Measurements from ENCODE around the gene ANKFN1. TPM values are rescaled to one million over a fixed set of nuclear protein-coding genes. Genes with fewer than 3 reads are reported as not detected.

Gene ANKFN1
- total RNA-seq, 1 donor from 2014 or later: 1.6 TPM

DNA sequence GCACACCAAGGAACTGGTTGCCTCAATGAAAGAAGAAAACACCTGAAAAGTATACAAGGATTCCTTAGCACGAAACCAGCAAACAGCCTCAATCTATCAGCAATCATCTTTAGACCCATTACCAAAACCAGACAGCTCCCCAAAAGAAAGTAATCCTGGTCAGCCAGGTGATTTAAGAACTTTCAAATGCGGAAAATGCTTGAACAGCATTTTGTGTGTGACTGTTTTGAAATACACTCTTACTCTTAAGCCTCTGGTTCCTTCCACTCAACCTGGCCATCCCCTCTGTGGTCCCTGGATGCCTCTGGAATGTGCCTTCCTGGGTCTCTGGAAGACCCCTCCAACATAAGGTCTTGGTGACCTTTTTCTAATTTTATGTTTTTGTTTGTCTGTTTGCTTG lies 369.8 kb downstream of the ANKFN1 start:
- no peaks in the 10 kb centered on the region for H3K9me3 ChIP-seq (ENCODE audit: control insufficient read depth in 3 of 3, low read length in 3 of 3)
- H3K36me3 ChIP-seq (ENCODE audit: control insufficient read depth in 3 of 3, insufficient read depth in 3 of 3, low read length in 3 of 3): no peaks in the 10 kb centered on the region
- peaks cover 0 to 6% (median 5%) of the 10 kb centered on the region in 3 donors for H3K4me1 ChIP-seq (ENCODE audit: control insufficient read depth in 3 of 3, insufficient read depth in 3 of 3, low read length in 3 of 3)
- H3K27me3 ChIP-seq (ENCODE audit: control insufficient read depth in 3 of 3, insufficient read depth in 3 of 3, low read length in 3 of 3): no peaks in the 10 kb centered on the region
- H3K27ac ChIP-seq (ENCODE audit: low read depth, low read length): no peak overlapping the region
- no peak overlapping the region for H3K4me3 ChIP-seq (ENCODE audit: low read length in 3 of 3)
- no peak overlapping the region for H3K9ac ChIP-seq (ENCODE audit: low read depth in 1 of 3, low read length in 3 of 3)

DNA sequence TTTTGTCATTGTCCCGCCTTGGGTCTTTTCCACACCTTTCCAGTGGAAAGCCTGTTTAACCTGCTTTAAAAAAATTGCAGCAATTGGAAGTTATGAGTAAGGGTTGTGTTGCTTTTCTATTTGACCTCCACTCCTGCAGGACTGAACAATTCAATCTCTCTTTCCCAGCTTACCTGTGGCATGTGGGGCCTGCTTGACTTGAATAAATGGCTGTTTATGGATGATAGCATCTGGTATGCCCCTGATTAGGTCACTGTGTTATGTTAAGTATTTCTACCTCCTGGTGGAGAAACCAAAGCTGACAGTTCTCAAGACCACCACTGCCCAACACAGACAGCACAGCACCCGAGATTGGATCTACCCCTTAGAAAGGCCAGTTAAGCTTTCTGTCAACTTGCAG lies 375.4 kb downstream of the ANKFN1 start:
- H3K9me3 ChIP-seq (ENCODE audit: control insufficient read depth in 3 of 3, low read length in 3 of 3): no peaks in the 10 kb centered on the region
- peaks cover 0 to 3% (median 0%) of the 10 kb centered on the region in 3 donors for H3K27me3 ChIP-seq (ENCODE audit: control insufficient read depth in 3 of 3, insufficient read depth in 3 of 3, low read length in 3 of 3)
- no peaks in the 10 kb centered on the region for H3K36me3 ChIP-seq (ENCODE audit: control insufficient read depth in 3 of 3, insufficient read depth in 3 of 3, low read length in 3 of 3)
- no peaks in the 10 kb centered on the region for H3K4me1 ChIP-seq (ENCODE audit: control insufficient read depth in 3 of 3, insufficient read depth in 3 of 3, low read length in 3 of 3)
- no peak overlapping the region for H3K9ac ChIP-seq (ENCODE audit: low read depth in 1 of 3, low read length in 3 of 3)
- no peak overlapping the region for H3K27ac ChIP-seq (ENCODE audit: low read depth, low read length)
- H3K4me3 ChIP-seq (ENCODE audit: low read length in 3 of 3): no peak overlapping the region

DNA sequence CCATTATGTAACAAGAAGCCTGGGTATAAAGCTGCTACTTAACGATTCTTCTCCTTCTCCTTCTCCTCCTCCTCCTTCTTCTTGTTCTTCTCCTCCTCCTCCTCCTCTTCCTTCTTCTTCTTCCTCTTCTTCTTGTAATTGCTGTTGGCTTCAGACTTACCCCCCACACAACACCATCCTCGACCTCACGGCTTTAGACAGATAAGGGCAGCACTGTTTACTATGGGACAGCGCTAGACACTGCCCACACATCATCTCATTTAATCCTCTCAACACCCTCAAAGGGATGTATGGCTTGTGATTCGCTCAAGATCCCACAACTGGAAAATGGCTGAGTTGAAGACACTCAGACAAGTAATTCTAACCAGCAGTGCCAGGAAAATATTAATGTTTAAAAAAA lies 379.7 kb downstream of the ANKFN1 start:
- Histone ChIP-seq H3K27ac (ENCODE audit: low read depth, low read length) (no peak overlapping the region), H3K9me3 (ENCODE audit: control insufficient read depth in 3 of 3, low read length in 3 of 3) (no peaks in the 10 kb centered on the region), H3K4me1 (ENCODE audit: control insufficient read depth in 3 of 3, insufficient read depth in 3 of 3, low read length in 3 of 3) (no peaks in the 10 kb centered on the region), H3K9ac (ENCODE audit: low read depth in 1 of 3, low read length in 3 of 3) (no peak overlapping the region), H3K4me3 (ENCODE audit: low read length in 3 of 3) (no peak overlapping the region), H3K27me3 (ENCODE audit: control insufficient read depth in 3 of 3, insufficient read depth in 3 of 3, low read length in 3 of 3) (peaks cover 0 to 3% (median 0%) of the 10 kb centered on the region in 3 donors), H3K36me3 (ENCODE audit: control insufficient read depth in 3 of 3, insufficient read depth in 3 of 3, low read length in 3 of 3) (no peaks in the 10 kb centered on the region)

DNA sequence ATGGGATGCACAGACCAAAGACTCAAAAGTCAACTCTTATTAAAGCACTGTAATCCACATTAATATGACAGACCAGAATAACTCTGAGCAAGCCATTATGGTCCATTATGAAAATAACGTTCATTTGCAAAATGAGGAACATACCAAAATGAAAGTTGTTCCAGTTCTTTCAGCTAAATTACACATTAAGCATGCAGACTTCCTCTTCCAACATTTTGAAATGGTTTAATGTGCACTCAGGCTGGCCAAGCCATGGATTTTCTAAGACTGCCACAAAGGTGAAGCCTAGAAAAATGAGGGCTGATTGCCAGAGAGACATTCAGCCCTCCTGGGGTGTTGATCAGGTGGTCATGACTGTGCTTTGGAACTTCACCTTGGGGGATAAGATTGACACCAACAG lies 383.5 kb downstream of the ANKFN1 start:
- no peaks in the 10 kb centered on the region for H3K36me3 ChIP-seq (ENCODE audit: control insufficient read depth in 3 of 3, insufficient read depth in 3 of 3, low read length in 3 of 3)
- no peaks in the 10 kb centered on the region for H3K4me1 ChIP-seq (ENCODE audit: control insufficient read depth in 3 of 3, insufficient read depth in 3 of 3, low read length in 3 of 3)
- peaks cover 0 to 3% (median 0%) of the 10 kb centered on the region in 3 donors for H3K27me3 ChIP-seq (ENCODE audit: control insufficient read depth in 3 of 3, insufficient read depth in 3 of 3, low read length in 3 of 3)
- no peaks in the 10 kb centered on the region for H3K9me3 ChIP-seq (ENCODE audit: control insufficient read depth in 3 of 3, low read length in 3 of 3)
- no peak overlapping the region for H3K9ac ChIP-seq (ENCODE audit: low read depth in 1 of 3, low read length in 3 of 3)
- H3K4me3 ChIP-seq (ENCODE audit: low read length in 3 of 3): no peak overlapping the region
- no peak overlapping the region for H3K27ac ChIP-seq (ENCODE audit: low read depth, low read length)

DNA sequence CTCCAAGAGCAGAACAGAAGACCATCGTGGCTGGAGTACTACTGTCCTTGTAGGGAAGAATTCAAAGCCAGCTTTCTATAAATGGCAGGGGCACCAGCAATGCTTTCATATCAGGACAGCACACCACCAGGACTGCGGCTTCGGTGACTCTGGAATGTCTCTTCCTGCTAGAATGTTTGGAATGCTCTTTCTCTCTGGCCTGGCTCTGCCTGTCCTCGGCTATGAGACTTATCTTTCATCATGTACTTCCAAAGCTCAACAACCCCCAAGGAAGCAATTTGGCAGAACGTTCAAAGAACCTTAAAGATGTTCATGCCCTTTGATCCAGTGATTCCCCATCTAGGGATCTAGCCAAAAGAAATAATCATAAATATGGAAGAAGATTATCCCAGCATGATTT lies 387.6 kb downstream of the ANKFN1 start:
- H3K4me1 ChIP-seq (ENCODE audit: control insufficient read depth in 3 of 3, insufficient read depth in 3 of 3, low read length in 3 of 3): peaks cover 0 to 2% (median 0%) of the 10 kb centered on the region in 3 donors
- no peaks in the 10 kb centered on the region for H3K9me3 ChIP-seq (ENCODE audit: control insufficient read depth in 3 of 3, low read length in 3 of 3)
- H3K9ac ChIP-seq (ENCODE audit: low read depth in 1 of 3, low read length in 3 of 3): no peak overlapping the region
- no peak overlapping the region for H3K4me3 ChIP-seq (ENCODE audit: low read length in 3 of 3)
- no peaks in the 10 kb centered on the region for H3K36me3 ChIP-seq (ENCODE audit: control insufficient read depth in 3 of 3, insufficient read depth in 3 of 3, low read length in 3 of 3)
- H3K27me3 ChIP-seq (ENCODE audit: control insufficient read depth in 3 of 3, insufficient read depth in 3 of 3, low read length in 3 of 3): no peaks in the 10 kb centered on the region
- H3K27ac ChIP-seq (ENCODE audit: low read depth, low read length): no peak overlapping the region

DNA sequence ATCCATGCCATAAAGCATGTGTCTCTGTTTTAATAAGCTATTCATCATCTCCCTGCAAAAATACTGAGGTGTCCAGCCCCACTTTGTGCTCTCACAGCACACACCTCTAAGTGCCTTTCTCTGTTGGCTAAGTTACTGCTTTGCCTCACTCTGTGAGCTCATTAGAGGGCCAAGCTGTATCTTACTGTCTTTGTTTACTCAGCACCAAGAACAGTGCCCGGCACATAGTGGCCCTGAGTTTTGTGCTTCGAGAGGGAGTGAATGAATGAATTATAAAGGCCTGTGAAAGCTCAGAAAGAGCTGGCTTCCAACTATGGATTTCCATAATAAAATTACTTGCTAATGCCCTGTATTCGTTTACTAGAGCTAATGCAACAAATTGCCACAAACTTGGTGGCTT lies 390.0 kb downstream of the ANKFN1 start:
- H3K36me3 ChIP-seq (ENCODE audit: control insufficient read depth in 3 of 3, insufficient read depth in 3 of 3, low read length in 3 of 3): no peaks in the 10 kb centered on the region
- H3K4me3 ChIP-seq (ENCODE audit: low read length in 3 of 3): no peak overlapping the region
- no peaks in the 10 kb centered on the region for H3K9me3 ChIP-seq (ENCODE audit: control insufficient read depth in 3 of 3, low read length in 3 of 3)
- H3K9ac ChIP-seq (ENCODE audit: low read depth in 1 of 3, low read length in 3 of 3): no peak overlapping the region
- H3K4me1 ChIP-seq (ENCODE audit: control insufficient read depth in 3 of 3, insufficient read depth in 3 of 3, low read length in 3 of 3): peaks cover 0 to 2% (median 0%) of the 10 kb centered on the region in 3 donors
- H3K27me3 ChIP-seq (ENCODE audit: control insufficient read depth in 3 of 3, insufficient read depth in 3 of 3, low read length in 3 of 3): no peaks in the 10 kb centered on the region
- H3K27ac ChIP-seq (ENCODE audit: low read depth, low read length): no peak overlapping the region

DNA sequence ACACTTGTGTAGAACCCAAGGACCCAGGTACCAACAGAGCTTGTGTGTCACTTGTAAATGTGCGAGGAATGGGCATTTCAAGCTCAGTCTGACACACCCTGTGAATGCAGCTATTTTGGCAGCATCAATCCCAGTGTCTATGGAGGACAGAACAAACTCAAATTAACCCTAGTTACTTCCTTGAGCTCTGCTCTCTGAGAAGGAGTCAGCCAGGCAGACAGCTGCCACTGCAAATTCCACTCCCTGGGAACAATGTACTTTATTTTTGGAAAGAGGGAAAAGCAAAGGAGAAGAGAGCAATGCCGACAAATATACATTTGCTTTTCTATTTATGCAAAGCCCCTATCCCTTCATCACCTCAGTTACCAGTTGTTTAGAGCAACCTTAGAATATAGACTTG lies 391.8 kb downstream of the ANKFN1 start:
- H3K27ac ChIP-seq (ENCODE audit: low read depth, low read length): no peak overlapping the region
- H3K36me3 ChIP-seq (ENCODE audit: control insufficient read depth in 3 of 3, insufficient read depth in 3 of 3, low read length in 3 of 3): no peaks in the 10 kb centered on the region
- no peak overlapping the region for H3K9ac ChIP-seq (ENCODE audit: low read depth in 1 of 3, low read length in 3 of 3)
- H3K4me3 ChIP-seq (ENCODE audit: low read length in 3 of 3): no peak overlapping the region
- H3K4me1 ChIP-seq (ENCODE audit: control insufficient read depth in 3 of 3, insufficient read depth in 3 of 3, low read length in 3 of 3): peaks cover 0 to 2% (median 0%) of the 10 kb centered on the region in 3 donors
- no peaks in the 10 kb centered on the region for H3K9me3 ChIP-seq (ENCODE audit: control insufficient read depth in 3 of 3, low read length in 3 of 3)
- H3K27me3 ChIP-seq (ENCODE audit: control insufficient read depth in 3 of 3, insufficient read depth in 3 of 3, low read length in 3 of 3): no peaks in the 10 kb centered on the region

DNA sequence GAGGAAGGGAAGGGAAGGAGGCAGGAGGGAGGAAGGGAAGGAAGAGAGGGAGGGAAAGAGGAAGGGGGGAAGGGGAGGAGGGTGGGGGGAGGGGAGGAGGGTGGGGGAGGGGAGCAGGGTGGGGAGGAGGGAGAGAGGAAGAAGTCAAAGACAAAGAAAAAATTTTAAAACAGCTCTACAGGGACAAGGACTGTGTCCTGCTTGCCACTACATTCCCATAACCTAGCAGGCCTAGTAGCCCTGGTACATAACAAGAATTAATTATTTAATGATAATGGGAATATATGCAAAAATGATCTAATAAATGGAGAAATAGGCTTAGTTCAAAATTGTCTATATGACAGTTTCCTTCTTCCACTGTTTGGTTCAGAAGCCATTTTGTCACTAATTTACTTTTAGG lies 392.7 kb downstream of the ANKFN1 start:
- no peak overlapping the region for H3K27ac ChIP-seq (ENCODE audit: low read depth, low read length)
- H3K9ac ChIP-seq (ENCODE audit: low read depth in 1 of 3, low read length in 3 of 3): no peak overlapping the region
- H3K4me3 ChIP-seq (ENCODE audit: low read length in 3 of 3): no peak overlapping the region
- peaks cover 0 to 2% (median 0%) of the 10 kb centered on the region in 3 donors for H3K4me1 ChIP-seq (ENCODE audit: control insufficient read depth in 3 of 3, insufficient read depth in 3 of 3, low read length in 3 of 3)
- H3K9me3 ChIP-seq (ENCODE audit: control insufficient read depth in 3 of 3, low read length in 3 of 3): no peaks in the 10 kb centered on the region
- H3K36me3 ChIP-seq (ENCODE audit: control insufficient read depth in 3 of 3, insufficient read depth in 3 of 3, low read length in 3 of 3): no peaks in the 10 kb centered on the region
- H3K27me3 ChIP-seq (ENCODE audit: control insufficient read depth in 3 of 3, insufficient read depth in 3 of 3, low read length in 3 of 3): no peaks in the 10 kb centered on the region

DNA sequence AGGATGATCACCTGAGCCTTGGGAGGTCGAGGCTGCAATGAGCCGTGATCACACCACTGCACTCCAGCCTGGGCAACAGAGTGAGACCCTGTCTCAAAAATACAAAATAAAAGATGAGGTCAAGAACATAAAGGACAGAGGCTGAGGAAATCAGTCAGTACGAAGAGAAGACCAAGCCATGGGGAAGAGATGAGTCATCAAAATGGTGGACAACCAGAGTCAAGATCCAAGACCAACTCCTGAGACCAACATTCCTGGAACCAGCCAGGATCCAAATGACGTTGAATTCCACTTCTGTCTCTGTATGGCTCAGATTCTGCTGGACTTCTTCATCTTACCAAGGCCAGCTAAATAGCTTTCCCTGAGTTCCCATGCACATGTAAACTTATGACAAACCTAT lies 395.4 kb downstream of the ANKFN1 start:
- H3K27me3 ChIP-seq (ENCODE audit: control insufficient read depth in 3 of 3, insufficient read depth in 3 of 3, low read length in 3 of 3): no peaks in the 10 kb centered on the region
- H3K27ac ChIP-seq (ENCODE audit: low read depth, low read length): no peak overlapping the region
- H3K36me3 ChIP-seq (ENCODE audit: control insufficient read depth in 3 of 3, insufficient read depth in 3 of 3, low read length in 3 of 3): no peaks in the 10 kb centered on the region
- no peak overlapping the region for H3K9ac ChIP-seq (ENCODE audit: low read depth in 1 of 3, low read length in 3 of 3)
- peaks cover 0 to 2% (median 0%) of the 10 kb centered on the region in 3 donors for H3K4me1 ChIP-seq (ENCODE audit: control insufficient read depth in 3 of 3, insufficient read depth in 3 of 3, low read length in 3 of 3)
- H3K4me3 ChIP-seq (ENCODE audit: low read length in 3 of 3): no peak overlapping the region
- no peaks in the 10 kb centered on the region for H3K9me3 ChIP-seq (ENCODE audit: control insufficient read depth in 3 of 3, low read length in 3 of 3)

DNA sequence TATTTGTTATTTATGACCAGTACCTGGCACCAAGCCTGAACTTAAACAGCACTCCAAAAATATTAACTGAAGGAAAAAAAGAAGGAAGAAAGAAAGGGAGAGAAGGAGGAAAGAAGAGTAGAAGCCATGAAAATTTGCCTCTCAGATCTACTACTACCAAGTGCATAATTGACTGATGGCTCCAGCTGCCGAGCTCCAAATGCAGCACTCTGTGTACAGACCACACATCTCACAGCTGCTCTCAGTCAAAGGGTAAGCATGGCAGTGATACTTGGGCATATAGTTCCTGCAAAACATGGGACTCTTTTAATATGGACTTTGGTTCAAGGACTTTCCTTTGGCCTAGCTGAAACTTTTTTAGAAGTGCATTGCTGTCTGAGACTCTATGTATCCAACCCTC lies 396.2 kb downstream of the ANKFN1 start:
- no peaks in the 10 kb centered on the region for H3K27me3 ChIP-seq (ENCODE audit: control insufficient read depth in 3 of 3, insufficient read depth in 3 of 3, low read length in 3 of 3)
- H3K4me1 ChIP-seq (ENCODE audit: control insufficient read depth in 3 of 3, insufficient read depth in 3 of 3, low read length in 3 of 3): peaks cover 0 to 2% (median 0%) of the 10 kb centered on the region in 3 donors
- no peak overlapping the region for H3K9ac ChIP-seq (ENCODE audit: low read depth in 1 of 3, low read length in 3 of 3)

DNA sequence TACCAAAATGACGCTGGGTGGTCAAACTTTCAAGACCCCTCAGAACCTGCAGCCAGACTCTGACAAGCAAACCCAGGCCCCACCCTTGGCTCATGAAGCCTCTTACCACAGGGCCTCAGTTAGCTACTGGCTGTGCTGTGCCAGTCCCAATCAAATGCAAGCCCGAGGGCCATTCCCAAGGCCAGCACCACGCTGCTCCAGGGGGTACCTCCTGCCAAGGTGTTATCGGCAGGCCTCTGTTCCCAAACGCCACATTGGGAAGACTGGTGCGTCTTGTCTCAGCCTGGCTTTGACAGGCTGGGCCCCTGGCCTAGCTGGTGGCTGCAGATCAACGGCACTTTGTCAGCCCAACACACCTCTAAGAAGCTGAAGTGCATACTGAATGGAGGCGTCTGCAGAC lies 404.4 kb downstream of the ANKFN1 start:
- no peaks in the 10 kb centered on the region for H3K9me3 ChIP-seq (ENCODE audit: control insufficient read depth in 3 of 3, low read length in 3 of 3)
- no peak overlapping the region for H3K4me3 ChIP-seq (ENCODE audit: low read length in 3 of 3)
- no peak overlapping the region for H3K9ac ChIP-seq (ENCODE audit: low read depth in 1 of 3, low read length in 3 of 3)
- H3K36me3 ChIP-seq (ENCODE audit: control insufficient read depth in 3 of 3, insufficient read depth in 3 of 3, low read length in 3 of 3): no peaks in the 10 kb centered on the region
- no peaks in the 10 kb centered on the region for H3K4me1 ChIP-seq (ENCODE audit: control insufficient read depth in 3 of 3, insufficient read depth in 3 of 3, low read length in 3 of 3)
- no peak overlapping the region for H3K27ac ChIP-seq (ENCODE audit: low read depth, low read length)
- H3K27me3 ChIP-seq (ENCODE audit: control insufficient read depth in 3 of 3, insufficient read depth in 3 of 3, low read length in 3 of 3): peaks cover 0 to 4% (median 0%) of the 10 kb centered on the region in 3 donors

More for the DNA sequence above, 396.2 kb downstream of the ANKFN1 start:
- H3K9me3 ChIP-seq (ENCODE audit: control insufficient read depth in 3 of 3, low read length in 3 of 3): no peaks in the 10 kb centered on the region
- H3K4me3 ChIP-seq (ENCODE audit: low read length in 3 of 3): no peak overlapping the region
- H3K27ac ChIP-seq (ENCODE audit: low read depth, low read length): no peak overlapping the region
- no peaks in the 10 kb centered on the region for H3K36me3 ChIP-seq (ENCODE audit: control insufficient read depth in 3 of 3, insufficient read depth in 3 of 3, low read length in 3 of 3)
